Smooth muscle cell of trachea (primary cell): ENCODE data around the gene FBXL13. TPM values are rescaled to one million over a fixed set of nuclear protein-coding genes. Genes with fewer than 3 reads are reported as not detected.

Source experiments
- total RNA-seq: library from RNA; depleted of rRNA; stranded (reverse); fragments of >200 nt; gene quantifications from 2 replicates; pipeline ENCODE4 v1.2.1, GENCODE V29; 2014

The FBXL13 gene
- 0.99 and 1.5 TPM in 2 replicates for total RNA-seq

GRCh38 chr7:103074519-103075336 is at the start of gene FBXL13, which contains the start of gene ARMC10:
FBXL13 (minus strand) TSS chr7:103074796.
ARMC10 (plus strand) TSS chr7:103075140; CDS start chr7:103075273, 133 bp downstream.

GRCh38 chr7:102912742-102913141 is 161.9 kb downstream of the FBXL13 start, which contains the start of gene LRRC17:
LRRC17 (plus strand) TSS chr7:102913000; CDS start chr7:102933914, 20,914 bp downstream.

Other genes with a start within 250 kb of the FBXL13 start
- gene LRRC17, start 161.8 kb downstream of the FBXL13 start, total RNA-seq = 82.2 and 143 TPM in 2 replicates
- gene ARMC10, start 344 bp upstream of the FBXL13 start, total RNA-seq = 45.4 and 48.6 TPM in 2 replicates
- gene NAPEPLD, start 74.3 kb upstream of the FBXL13 start, total RNA-seq = 15.9 and 18.9 TPM in 2 replicates
- 67.8 and 98.0 TPM in 2 replicates for gene PMPCB, start 222.6 kb upstream of the FBXL13 start, total RNA-seq